Liver (tissue), 3 donors: Measurements from ENCODE around the gene CISD2.

Experiments
- GABPA ChIP-seq, 2 donors: IDR thresholded peaks in 1 of 2; conservative IDR thresholded peaks in 1 of 2; 2 replicates each; pipeline ENCODE4 v1.6.1; 2016; ENCODE audit warnings: antibody characterized with exemption in 2 of 2, mild to moderate bottlenecking in 1 of 2, moderate library complexity in 1 of 2
- SP1 ChIP-seq: IDR thresholded peaks from 2 replicates; pipeline ENCODE4 v1.6.1; 2018; ENCODE audit warnings: antibody characterized with exemption, mild to moderate bottlenecking
- TAF1 ChIP-seq: conservative IDR thresholded peaks from 2 replicates; pipeline ENCODE4 v1.6.1; 2016; ENCODE audit warnings: antibody characterized with exemption, mild to moderate bottlenecking
- TF ChIP-seq, protein P1 (sequence below): IDR thresholded peaks from 2 replicates; pipeline ENCODE4 v1.6.1; 2016; ENCODE audit warnings: antibody characterized with exemption
- TF ChIP-seq, protein P2 (sequence below): fragments of 150-350 bp; IDR thresholded peaks from 2 replicates; pipeline ENCODE4 v1.5.1; 2017; ENCODE audit warnings: improper control_type of control experiment, low read depth, low read length; ENCODE audit not compliant: missing input control
- TF ChIP-seq, protein P3 (sequence below): IDR thresholded peaks from 2 replicates; pipeline ENCODE4 v1.6.1; 2016; ENCODE audit warnings: antibody characterized with exemption
- TF ChIP-seq, protein P4 (sequence below): IDR thresholded peaks from 2 replicates; pipeline ENCODE4 v1.6.1; 2016; ENCODE audit warnings: antibody characterized with exemption, mild to moderate bottlenecking
- TF ChIP-seq, protein P5 (sequence below): IDR thresholded peaks from 2 replicates; pipeline ENCODE4 v1.6.1; 2016; ENCODE audit warnings: antibody characterized with exemption
- donor health status: healthy.
- donor health status: healthy.

GRCh38 chr4:102843938-102844337, 24.9 kb upstream of the CISD2 start:
- TF ChIP-seq, protein P1, sequence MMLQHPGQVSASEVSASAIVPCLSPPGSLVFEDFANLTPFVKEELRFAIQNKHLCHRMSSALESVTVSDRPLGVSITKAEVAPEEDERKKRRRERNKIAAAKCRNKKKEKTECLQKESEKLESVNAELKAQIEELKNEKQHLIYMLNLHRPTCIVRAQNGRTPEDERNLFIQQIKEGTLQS = no peak
- TF ChIP-seq GABPA (IDR thresholded peaks at IDR 0.05 in 1 of 2, conservative IDR thresholded peaks at IDR 0.05 in 1 of 2) (no peak), TAF1 (no peak), SP1 (no peak)
- TF ChIP-seq, protein P2, sequence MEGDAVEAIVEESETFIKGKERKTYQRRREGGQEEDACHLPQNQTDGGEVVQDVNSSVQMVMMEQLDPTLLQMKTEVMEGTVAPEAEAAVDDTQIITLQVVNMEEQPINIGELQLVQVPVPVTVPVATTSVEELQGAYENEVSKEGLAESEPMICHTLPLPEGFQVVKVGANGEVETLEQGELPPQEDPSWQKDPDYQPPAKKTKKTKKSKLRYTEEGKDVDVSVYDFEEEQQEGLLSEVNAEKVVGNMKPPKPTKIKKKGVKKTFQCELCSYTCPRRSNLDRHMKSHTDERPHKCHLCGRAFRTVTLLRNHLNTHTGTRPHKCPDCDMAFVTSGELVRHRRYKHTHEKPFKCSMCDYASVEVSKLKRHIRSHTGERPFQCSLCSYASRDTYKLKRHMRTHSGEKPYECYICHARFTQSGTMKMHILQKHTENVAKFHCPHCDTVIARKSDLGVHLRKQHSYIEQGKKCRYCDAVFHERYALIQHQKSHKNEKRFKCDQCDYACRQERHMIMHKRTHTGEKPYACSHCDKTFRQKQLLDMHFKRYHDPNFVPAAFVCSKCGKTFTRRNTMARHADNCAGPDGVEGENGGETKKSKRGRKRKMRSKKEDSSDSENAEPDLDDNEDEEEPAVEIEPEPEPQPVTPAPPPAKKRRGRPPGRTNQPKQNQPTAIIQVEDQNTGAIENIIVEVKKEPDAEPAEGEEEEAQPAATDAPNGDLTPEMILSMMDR = no peak
- TF ChIP-seq, protein P3, sequence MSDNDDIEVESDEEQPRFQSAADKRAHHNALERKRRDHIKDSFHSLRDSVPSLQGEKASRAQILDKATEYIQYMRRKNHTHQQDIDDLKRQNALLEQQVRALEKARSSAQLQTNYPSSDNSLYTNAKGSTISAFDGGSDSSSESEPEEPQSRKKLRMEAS = no peak
- TF ChIP-seq, protein P4, sequence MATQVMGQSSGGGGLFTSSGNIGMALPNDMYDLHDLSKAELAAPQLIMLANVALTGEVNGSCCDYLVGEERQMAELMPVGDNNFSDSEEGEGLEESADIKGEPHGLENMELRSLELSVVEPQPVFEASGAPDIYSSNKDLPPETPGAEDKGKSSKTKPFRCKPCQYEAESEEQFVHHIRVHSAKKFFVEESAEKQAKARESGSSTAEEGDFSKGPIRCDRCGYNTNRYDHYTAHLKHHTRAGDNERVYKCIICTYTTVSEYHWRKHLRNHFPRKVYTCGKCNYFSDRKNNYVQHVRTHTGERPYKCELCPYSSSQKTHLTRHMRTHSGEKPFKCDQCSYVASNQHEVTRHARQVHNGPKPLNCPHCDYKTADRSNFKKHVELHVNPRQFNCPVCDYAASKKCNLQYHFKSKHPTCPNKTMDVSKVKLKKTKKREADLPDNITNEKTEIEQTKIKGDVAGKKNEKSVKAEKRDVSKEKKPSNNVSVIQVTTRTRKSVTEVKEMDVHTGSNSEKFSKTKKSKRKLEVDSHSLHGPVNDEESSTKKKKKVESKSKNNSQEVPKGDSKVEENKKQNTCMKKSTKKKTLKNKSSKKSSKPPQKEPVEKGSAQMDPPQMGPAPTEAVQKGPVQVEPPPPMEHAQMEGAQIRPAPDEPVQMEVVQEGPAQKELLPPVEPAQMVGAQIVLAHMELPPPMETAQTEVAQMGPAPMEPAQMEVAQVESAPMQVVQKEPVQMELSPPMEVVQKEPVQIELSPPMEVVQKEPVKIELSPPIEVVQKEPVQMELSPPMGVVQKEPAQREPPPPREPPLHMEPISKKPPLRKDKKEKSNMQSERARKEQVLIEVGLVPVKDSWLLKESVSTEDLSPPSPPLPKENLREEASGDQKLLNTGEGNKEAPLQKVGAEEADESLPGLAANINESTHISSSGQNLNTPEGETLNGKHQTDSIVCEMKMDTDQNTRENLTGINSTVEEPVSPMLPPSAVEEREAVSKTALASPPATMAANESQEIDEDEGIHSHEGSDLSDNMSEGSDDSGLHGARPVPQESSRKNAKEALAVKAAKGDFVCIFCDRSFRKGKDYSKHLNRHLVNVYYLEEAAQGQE = no peak
- TF ChIP-seq, protein P5, sequence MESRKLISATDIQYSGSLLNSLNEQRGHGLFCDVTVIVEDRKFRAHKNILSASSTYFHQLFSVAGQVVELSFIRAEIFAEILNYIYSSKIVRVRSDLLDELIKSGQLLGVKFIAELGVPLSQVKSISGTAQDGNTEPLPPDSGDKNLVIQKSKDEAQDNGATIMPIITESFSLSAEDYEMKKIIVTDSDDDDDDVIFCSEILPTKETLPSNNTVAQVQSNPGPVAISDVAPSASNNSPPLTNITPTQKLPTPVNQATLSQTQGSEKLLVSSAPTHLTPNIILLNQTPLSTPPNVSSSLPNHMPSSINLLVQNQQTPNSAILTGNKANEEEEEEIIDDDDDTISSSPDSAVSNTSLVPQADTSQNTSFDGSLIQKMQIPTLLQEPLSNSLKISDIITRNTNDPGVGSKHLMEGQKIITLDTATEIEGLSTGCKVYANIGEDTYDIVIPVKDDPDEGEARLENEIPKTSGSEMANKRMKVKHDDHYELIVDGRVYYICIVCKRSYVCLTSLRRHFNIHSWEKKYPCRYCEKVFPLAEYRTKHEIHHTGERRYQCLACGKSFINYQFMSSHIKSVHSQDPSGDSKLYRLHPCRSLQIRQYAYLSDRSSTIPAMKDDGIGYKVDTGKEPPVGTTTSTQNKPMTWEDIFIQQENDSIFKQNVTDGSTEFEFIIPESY = no peak
